Large intestine (tissue), 3 donors: Measurements from ENCODE around the gene ERF. TPM values are rescaled to one million over a fixed set of nuclear protein-coding genes. Genes with fewer than 3 reads are reported as not detected.

ENCODE experiments used
- DNase-seq, 2 donors: peaks; one replicate each; pipeline versions ENCODE4 v3.0.0 to v3.0.0-alpha.2; 2013
- H3K27ac ChIP-seq: one replicate; pipeline ENCODE4 v1.5.1; 2013; ENCODE audit warnings: low read length
- H3K27me3 ChIP-seq: 2 replicates; pipeline ENCODE4 v1.6.1; 2013; ENCODE audit warnings: low read length; ENCODE audit not compliant: control insufficient read depth, insufficient read depth
- H3K36me3 ChIP-seq: 2 replicates; pipeline ENCODE4 v1.6.1; 2013; ENCODE audit warnings: low read length; ENCODE audit not compliant: control insufficient read depth, insufficient read depth
- H3K4me1 ChIP-seq: one replicate; pipeline ENCODE4 v1.6.1; 2013; ENCODE audit warnings: low read length; ENCODE audit not compliant: control insufficient read depth, insufficient read depth
- H3K4me3 ChIP-seq: one replicate; pipeline ENCODE4 v1.5.1; 2013; ENCODE audit warnings: low read length
- H3K9me3 ChIP-seq: one replicate; pipeline ENCODE4 v1.6.1; 2013; ENCODE audit warnings: mild to moderate bottlenecking, low read depth, low read length, moderate library complexity; ENCODE audit not compliant: control insufficient read depth
- WGBS: methylation state at CpG from one replicate; pipeline ENCODE4 v1.1.5; 2013; ENCODE audit warnings: low lambda C conversion rate; ENCODE audit not compliant: insufficient coverage; 5-methylcytosine and 5-hydroxymethylcytosine counted together
- polyA plus RNA-seq: library from polyadenylated mRNA; unstranded; fragments of 120-200 nt; gene quantifications from one replicate; pipeline ENCODE4 v1.2.1, GENCODE V29; 2013

The ERF gene
- polyA plus RNA-seq, 1 donor: 70.3 TPM

DNA sequence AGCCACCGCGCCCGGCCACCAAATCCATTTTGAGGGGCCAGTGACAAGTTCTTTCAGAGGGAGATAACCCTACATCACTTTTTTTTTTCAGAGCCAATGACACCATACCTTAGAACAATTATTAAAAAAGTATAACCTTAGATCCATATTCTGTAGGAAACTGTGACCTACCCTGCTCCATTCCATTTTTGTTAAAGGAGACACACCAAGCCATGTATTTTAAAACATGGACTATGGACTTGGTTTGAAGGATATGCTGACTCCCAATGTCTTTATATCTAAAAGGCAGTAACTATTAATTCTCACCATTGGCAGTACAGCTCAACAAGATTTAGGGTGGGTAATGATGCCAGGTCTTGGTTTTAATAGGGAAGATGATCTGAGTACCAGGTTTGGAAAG is 13.6 kb downstream of the ERF start:
- no peak overlapping the region for H3K27ac ChIP-seq
- H3K36me3 ChIP-seq: peaks cover 28% of the 10 kb centered on the region
- H3K9me3 ChIP-seq: no peaks in the 10 kb centered on the region
- no CpG with 5 or more reads among the region's 3 CpGs for WGBS
- no peak for DNase-seq
- peak overlapping the region; percentile 58 for H3K4me3 ChIP-seq
- no peaks in the 10 kb centered on the region for H3K27me3 ChIP-seq
- peaks cover 17% of the 10 kb centered on the region for H3K4me1 ChIP-seq

DNA sequence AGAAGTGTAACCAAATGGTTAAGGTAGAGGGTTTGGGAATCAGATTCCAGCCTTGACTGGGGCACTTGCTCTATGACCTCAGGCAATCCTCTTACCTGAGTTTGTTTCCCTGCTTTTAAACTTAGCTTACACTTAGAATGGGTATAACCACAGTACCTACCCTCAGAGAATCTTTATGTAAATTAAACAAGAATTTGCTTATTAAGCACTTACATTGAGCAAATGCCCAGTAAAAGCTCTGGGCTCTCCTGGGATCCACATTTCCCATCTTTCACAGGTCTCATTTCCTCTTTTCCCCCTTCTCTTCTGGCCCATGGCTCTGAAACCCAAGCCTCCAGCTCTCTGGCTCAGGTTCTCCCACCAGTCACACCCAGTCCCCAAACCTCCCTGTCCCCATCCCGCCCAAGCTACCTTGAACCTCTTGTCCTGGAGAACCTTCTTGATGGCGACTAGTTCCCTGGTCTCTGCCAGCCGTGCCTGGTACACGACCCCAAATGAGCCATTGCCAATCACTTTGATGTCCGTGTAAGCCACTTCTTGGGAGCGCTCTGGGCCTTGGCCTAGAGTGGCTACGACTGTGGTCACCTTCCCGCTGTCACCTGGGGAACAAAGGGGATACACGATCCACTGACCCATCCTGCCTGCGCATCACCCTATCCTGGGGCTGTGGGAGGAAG is 15.2 kb downstream of the ERF start:
- H3K4me1 ChIP-seq: peaks cover 13% of the 10 kb centered on the region
- no peak overlapping the region for H3K4me3 ChIP-seq
- no peaks in the 10 kb centered on the region for H3K27me3 ChIP-seq
- H3K36me3 ChIP-seq: peaks cover 43% of the 10 kb centered on the region
- H3K27ac ChIP-seq: no peak overlapping the region
- H3K9me3 ChIP-seq: no peaks in the 10 kb centered on the region
- WGBS: no CpG with 5 or more reads among the region's 10 CpGs
- DNase-seq: no peak

DNA sequence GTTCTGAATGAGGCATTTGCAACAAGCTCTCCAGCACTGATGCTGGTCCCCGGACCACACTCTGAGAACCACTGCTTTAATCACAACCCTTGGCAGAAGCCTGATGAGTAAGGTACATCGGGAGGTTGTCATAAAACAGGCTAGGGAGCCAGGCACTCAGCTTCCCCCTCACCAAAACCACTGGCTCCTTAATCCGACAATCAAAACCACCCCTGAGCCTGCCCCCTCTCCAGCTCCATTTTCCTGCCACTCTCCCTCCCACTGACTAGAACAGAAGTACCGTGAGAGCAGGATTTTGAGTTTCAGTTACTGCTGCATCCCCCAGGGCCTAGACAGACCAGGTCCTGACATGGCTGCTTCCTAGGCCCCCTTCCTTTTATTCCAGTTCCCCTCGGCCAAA is 19.7 kb downstream of the ERF start:
- Histone ChIP-seq H3K27me3 (no peaks in the 10 kb centered on the region), H3K27ac (no peak overlapping the region), H3K36me3 (peaks cover 72% of the 10 kb centered on the region), H3K9me3 (no peaks in the 10 kb centered on the region), H3K4me3 (no peak overlapping the region), H3K4me1 (peaks cover 31% of the 10 kb centered on the region)
- WGBS: 40% methylated on average over 1 of the region's 5 CpGs
- DNase-seq: no peak

DNA sequence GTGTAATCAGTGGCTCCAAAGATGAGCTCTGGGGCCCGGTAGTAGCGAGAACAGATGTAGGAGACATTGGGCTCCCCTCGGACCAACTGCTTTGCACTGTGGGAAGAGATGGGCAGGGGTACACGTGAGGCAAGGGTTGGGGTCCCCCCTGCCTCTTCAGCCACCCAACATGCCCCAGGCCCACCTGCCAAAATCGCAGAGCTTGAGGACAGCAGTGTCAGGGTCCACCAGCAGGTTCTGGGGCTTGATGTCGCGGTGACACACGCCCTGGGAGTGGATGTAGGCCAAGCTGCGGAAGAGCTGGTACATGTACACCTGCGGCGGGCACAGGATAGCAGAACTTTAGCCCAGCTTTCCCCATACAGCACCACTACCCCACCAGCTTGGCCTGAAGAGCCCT is 20.6 kb downstream of the ERF start:
- no CpG with 5 or more reads among the region's 11 CpGs for WGBS
- Histone ChIP-seq H3K4me1 (peaks cover 38% of the 10 kb centered on the region), H3K4me3 (no peak overlapping the region), H3K36me3 (peaks cover 72% of the 10 kb centered on the region), H3K27me3 (no peaks in the 10 kb centered on the region), H3K27ac (peak overlapping the region; percentile 85), H3K9me3 (no peaks in the 10 kb centered on the region)
- no peak for DNase-seq

DNA sequence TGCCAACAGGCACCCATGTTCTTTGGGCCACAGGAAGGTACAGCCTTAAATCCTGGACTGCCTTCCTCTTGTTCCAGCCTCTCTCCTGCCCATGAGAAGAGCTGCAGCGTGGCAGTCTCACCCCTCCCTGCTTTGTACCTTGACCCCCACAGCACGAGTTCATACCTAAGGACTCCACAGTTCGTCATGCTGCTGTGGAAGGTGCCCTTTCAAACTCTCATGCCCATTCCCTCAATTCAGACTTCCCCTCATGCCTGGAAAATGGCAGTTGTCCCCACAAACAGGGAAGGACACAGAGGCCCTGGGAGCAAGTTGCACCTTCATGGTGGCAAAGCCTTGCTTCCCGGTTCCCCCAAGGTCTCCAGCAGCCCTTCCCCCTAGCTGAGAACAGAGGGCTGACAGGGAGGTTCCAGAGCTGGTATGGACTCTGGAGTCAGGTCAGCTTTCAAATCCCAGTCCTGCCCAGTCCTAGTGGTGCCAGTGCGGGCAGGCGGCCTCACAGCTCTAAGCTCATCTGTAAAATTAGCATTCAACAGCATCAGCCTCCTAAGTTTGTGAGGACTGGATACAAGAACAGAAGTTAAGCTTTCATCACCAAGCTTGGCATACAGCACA is 21.1 kb downstream of the ERF start:
- peak; percentile 82 to 93 for DNase-seq
- WGBS: no CpG with 5 or more reads among the region's 6 CpGs
- H3K9me3 ChIP-seq: no peaks in the 10 kb centered on the region
- no peaks in the 10 kb centered on the region for H3K27me3 ChIP-seq
- peaks cover 72% of the 10 kb centered on the region for H3K36me3 ChIP-seq
- no peak overlapping the region for H3K4me3 ChIP-seq
- H3K27ac ChIP-seq: peak overlapping the region; percentile 85
- peaks cover 44% of the 10 kb centered on the region for H3K4me1 ChIP-seq

DNA sequence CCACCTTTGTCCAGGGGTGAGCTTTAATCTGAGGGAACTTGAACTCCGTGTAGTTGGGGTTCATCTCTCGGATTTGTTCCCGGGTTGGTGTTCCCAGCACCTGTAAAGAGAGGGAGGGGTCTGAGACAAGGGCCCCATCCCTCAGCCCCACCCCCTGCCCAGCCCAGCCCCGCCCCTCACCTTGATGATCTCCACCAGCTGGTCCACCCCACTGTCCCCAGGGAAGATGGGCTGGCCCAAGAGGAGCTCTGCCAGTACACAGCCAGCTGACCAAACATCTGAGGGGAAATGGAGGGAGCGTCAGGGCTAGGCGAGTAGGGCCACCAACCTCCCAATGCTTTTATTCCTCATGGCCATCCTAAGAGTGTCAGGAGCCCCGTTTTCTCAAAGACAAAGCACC is 21.8 kb downstream of the ERF start:
- no peak for DNase-seq
- H3K27ac ChIP-seq: peak overlapping the region; percentile 85
- WGBS: no CpG with 5 or more reads among the region's 7 CpGs

DNA sequence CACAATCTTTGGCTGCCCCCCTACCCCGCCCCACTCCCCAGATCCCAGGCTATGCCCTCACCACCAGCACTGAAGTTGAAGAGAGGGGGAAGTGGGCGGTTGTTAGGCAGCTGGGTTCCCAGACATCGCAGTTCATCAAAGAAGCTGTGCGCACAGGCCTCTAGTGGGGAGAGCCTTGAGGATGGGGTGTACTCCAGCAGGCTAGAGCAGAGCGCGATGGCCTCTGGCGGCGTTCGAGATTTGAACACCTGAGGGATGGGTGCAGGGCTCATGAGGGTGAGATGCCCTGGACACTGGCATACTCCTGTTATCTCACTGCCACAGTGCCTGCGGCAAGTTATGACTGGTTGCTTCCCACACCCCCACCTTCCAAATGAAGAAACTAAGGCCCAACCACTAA is 22.5 kb downstream of the ERF start:
- no peak for DNase-seq
- H3K4me1 ChIP-seq: peaks cover 51% of the 10 kb centered on the region
- peaks cover 76% of the 10 kb centered on the region for H3K36me3 ChIP-seq
- no peaks in the 10 kb centered on the region for H3K27me3 ChIP-seq
- WGBS: no CpG with 5 or more reads among the region's 10 CpGs
- H3K9me3 ChIP-seq: no peaks in the 10 kb centered on the region
- peak overlapping the region; percentile 85 for H3K27ac ChIP-seq
- H3K4me3 ChIP-seq: no peak overlapping the region

More for the DNA sequence above, 21.8 kb downstream of the ERF start:
- Histone ChIP-seq H3K36me3 (peaks cover 71% of the 10 kb centered on the region), H3K9me3 (no peaks in the 10 kb centered on the region), H3K4me3 (no peak overlapping the region), H3K27me3 (no peaks in the 10 kb centered on the region), H3K4me1 (peaks cover 51% of the 10 kb centered on the region)

DNA sequence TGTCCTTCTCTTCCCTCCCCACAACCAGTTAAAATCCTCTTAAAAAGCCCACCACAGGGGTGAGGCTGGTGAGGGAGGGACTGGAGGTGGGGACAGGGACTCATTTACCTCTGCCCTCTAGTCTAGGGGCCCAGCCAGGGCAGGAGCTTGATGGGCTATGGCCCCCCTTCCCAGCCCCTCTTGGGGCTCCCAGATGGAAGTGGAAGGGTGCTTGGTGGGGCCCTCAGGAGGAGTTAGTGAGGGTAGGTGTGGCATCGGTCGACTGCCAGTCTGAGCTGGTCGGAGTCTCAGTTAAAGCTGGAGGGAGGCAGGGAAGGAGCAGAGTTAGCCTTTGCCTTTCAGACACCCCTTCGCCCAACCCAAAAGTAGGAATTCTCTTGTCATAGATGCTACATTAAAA is 24.4 kb downstream of the ERF start:
- H3K9me3 ChIP-seq: no peaks in the 10 kb centered on the region
- peak overlapping the region; percentile 69 for H3K27ac ChIP-seq
- peaks cover 79% of the 10 kb centered on the region for H3K36me3 ChIP-seq
- no peak overlapping the region for H3K4me3 ChIP-seq
- DNase-seq: peak in 1 of 2 donors; percentile 75
- WGBS: no CpG with 5 or more reads among the region's 4 CpGs
- H3K27me3 ChIP-seq: no peaks in the 10 kb centered on the region
- peaks cover 51% of the 10 kb centered on the region for H3K4me1 ChIP-seq

DNA sequence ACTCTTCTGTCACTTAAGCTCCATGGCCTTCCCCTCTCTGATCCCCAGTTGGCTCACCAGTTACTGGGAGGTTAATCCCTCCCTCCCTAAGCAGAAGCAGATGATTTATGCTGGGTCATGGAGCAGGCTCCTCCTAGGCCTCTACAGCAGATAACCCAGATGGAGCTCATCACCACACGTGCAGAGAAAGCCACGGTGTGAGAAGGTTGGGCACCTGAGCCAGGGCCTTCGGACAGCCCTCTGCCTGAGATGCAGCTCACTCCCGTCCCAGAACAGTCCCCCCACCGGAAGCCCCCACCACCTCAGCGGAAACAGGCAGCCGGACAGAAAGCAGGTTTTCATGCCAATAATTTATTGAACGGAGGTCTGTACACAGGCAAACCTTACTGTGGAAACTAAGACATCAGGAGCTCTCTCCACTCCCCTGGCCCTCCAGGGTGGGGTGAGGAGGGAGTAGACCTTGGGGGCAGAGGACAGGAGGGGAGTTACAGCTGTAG is 25.0 kb downstream of the ERF start:
- Histone ChIP-seq H3K27me3 (no peaks in the 10 kb centered on the region), H3K27ac (peak overlapping the region; percentile 69), H3K9me3 (no peaks in the 10 kb centered on the region), H3K4me3 (no peak overlapping the region), H3K36me3 (peaks cover 79% of the 10 kb centered on the region), H3K4me1 (peaks cover 51% of the 10 kb centered on the region)
- no CpG with 5 or more reads among the region's 8 CpGs for WGBS
- DNase-seq: peak; percentile 68 to 77

DNA sequence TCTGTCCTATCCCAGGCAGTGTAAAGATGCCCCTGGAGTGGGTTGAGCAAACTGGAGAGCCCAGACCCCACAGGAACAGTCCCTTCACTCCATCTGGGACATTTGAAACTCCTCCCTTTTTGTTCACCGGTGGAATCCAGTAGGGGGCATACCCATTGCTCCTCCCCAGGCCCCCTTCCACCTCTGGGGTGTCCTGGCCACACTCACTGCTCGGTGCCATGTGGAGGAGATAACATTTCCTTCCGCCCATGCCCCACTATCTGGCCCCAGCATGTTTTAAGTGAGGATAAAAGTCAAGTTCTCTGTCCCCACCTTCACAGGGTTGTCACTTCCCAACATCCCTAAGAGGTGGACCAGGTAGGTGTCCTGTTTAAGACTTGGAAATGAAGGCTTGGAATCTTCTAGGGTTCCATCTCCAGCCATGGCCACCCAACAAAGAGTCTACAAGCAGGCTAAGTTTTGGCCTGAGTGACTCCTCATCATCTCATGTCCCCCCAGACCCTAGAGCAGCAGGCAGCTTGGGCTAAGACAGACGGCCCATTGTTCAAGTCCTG is 25.6 kb downstream of the ERF start:
- peaks cover 79% of the 10 kb centered on the region for H3K36me3 ChIP-seq
- peak overlapping the region; percentile 69 for H3K27ac ChIP-seq
- no CpG with 5 or more reads among the region's 4 CpGs for WGBS
- no peak for DNase-seq
- peaks cover 48% of the 10 kb centered on the region for H3K4me1 ChIP-seq
- H3K4me3 ChIP-seq: no peak overlapping the region
- no peaks in the 10 kb centered on the region for H3K9me3 ChIP-seq
- no peaks in the 10 kb centered on the region for H3K27me3 ChIP-seq
